Naive thymus-derived CD4-positive, alpha-beta T cell (primary cell): ENCODE results near the gene SIK3. TPM values are rescaled to one million over a fixed set of nuclear protein-coding genes. Genes with fewer than 3 reads are reported as not detected.
"Not testable (repeated sequence)": the region's sequence is repeated elsewhere in the genome, so short reads cannot be mapped to it uniquely, and the experiment has no call there.

Experiments used
- ATAC-seq: fragments of 150-1000 bp; cut with Tn5 transposase; 2 replicates; pipeline ENCODE4 v1.10.0; 2021; ENCODE audit warnings: mild to moderate bottlenecking, moderate library complexity
- CTCF ChIA-PET: fragments of 350-600 bp; sonication (Branson Sonifier 250); formaldehyde crosslinking; loops from one replicate; lab custom pipeline; 2021; ENCODE audit warnings: antibody characterized with exemption; lab: Charles Lee
- POLR2A ChIA-PET: fragments of 350-600 bp; sonication (Branson Sonifier 250); formaldehyde crosslinking; loops from one replicate; lab custom pipeline; 2021; ENCODE audit warnings: antibody characterized with exemption, inconsistent platforms; lab: Charles Lee
- DNase-seq, 9 donors: peaks; one replicate each; pipeline versions ENCODE4 v3.0.0 to v3.0.0-alpha.2; 2020 to 2022; ENCODE audit warnings: mixed read lengths in 1 of 9
- H3K27ac ChIP-seq: one replicate; pipeline ENCODE4 v1.7.0; 2013; ENCODE audit warnings: mild to moderate bottlenecking, low read depth, low read length, moderate library complexity
- H3K27me3 ChIP-seq, 2 donors: one replicate each; pipeline ENCODE4 v1.7.0; 2013; ENCODE audit warnings: low read length in 2 of 2, mild to moderate bottlenecking in 2 of 2, moderate library complexity in 2 of 2; ENCODE audit not compliant: control insufficient read depth in 2 of 2, insufficient read depth in 2 of 2
- H3K36me3 ChIP-seq, 3 experiments: 1 replicate in 2 of 3; 2 replicates in 1 of 3; pipeline ENCODE4 v1.7.0; 2013; ENCODE audit warnings: low read length in 3 of 3, mild to moderate bottlenecking in 3 of 3, moderate library complexity in 1 of 3; ENCODE audit not compliant: insufficient read depth in 3 of 3, control insufficient read depth in 2 of 3
- H3K4me1 ChIP-seq, 2 donors: one replicate each; pipeline ENCODE4 v1.7.0; 2013; ENCODE audit warnings: low read length in 2 of 2, mild to moderate bottlenecking in 2 of 2, moderate library complexity in 1 of 2; ENCODE audit not compliant: control insufficient read depth in 2 of 2, insufficient read depth in 2 of 2
- H3K4me3 ChIP-seq: 2 replicates; pipeline ENCODE4 v1.7.0; 2013; ENCODE audit warnings: mild to moderate bottlenecking, low read length
- H3K9me3 ChIP-seq, 3 experiments: 1 replicate in 2 of 3; 2 replicates in 1 of 3; pipeline ENCODE4 v1.7.0; 2013; ENCODE audit warnings: low read length in 3 of 3; ENCODE audit not compliant: control insufficient read depth in 2 of 3
- H3K27ac Mint-ChIP-seq, 9 donors: one replicate each; pipeline ENCODE4 v1.8.0; 2020 to 2022; ENCODE audit warnings: mixed read lengths in 9 of 9, mild to moderate bottlenecking in 8 of 9, moderate library complexity in 5 of 9, inconsistent platforms in 2 of 9
- H3K27me3 Mint-ChIP-seq, 5 donors: one replicate each; pipeline ENCODE4 v1.8.0; 2021 to 2022; ENCODE audit warnings: mixed read lengths in 5 of 5, mild to moderate bottlenecking in 1 of 5
- H3K36me3 Mint-ChIP-seq, 5 donors: one replicate each; pipeline ENCODE4 v1.8.0; 2020 to 2022; ENCODE audit warnings: mixed read lengths in 5 of 5, mild to moderate bottlenecking in 3 of 5, inconsistent platforms in 1 of 5
- H3K4me1 Mint-ChIP-seq, 7 donors: one replicate each; pipeline ENCODE4 v1.8.0; 2020 to 2022; ENCODE audit warnings: mixed read lengths in 7 of 7, mild to moderate bottlenecking in 3 of 7, inconsistent platforms in 1 of 7
- H3K4me3 Mint-ChIP-seq, 10 donors: one replicate each; pipeline ENCODE4 v1.8.0; 2020 to 2022; ENCODE audit warnings: mild to moderate bottlenecking in 10 of 10, mixed read lengths in 10 of 10, moderate library complexity in 6 of 10, inconsistent platforms in 2 of 10
- H3K9me3 Mint-ChIP-seq, 11 donors: one replicate each; pipeline ENCODE4 v1.8.0; 2020 to 2022; ENCODE audit warnings: mixed read lengths in 11 of 11, mild to moderate bottlenecking in 4 of 11, inconsistent platforms in 1 of 11, moderate library complexity in 1 of 11
- intact Hi-C, 2 donors: fragments of 100-400 bp; cut with micrococcal nuclease; formaldehyde crosslinking; loops; one replicate each; pipeline ENCODE4 v1.15.1; 2023
- polyA plus RNA-seq, 2 donors: library from polyadenylated mRNA; unstranded; fragments of 300-500 nt; fragmentation: Illumina TruSeq; gene quantifications; one replicate each; pipeline ENCODE4 v1.2.3, GENCODE V29; 2021
- total RNA-seq, 6 experiments: library from RNA in 5 of 6; stranded (reverse) in 5 of 6; gene quantifications; 1 replicate in 5 of 6; 2 replicates in 1 of 6; pipeline ENCODE4 v1.2.3 and lab custom pipeline; 2021 to 2026

SIK3 gene
- total and polyA plus RNA-seq, 7 experiments from 2014 or later, result 13.3 to 85.2 (median 64.4) TPM

DNA sequence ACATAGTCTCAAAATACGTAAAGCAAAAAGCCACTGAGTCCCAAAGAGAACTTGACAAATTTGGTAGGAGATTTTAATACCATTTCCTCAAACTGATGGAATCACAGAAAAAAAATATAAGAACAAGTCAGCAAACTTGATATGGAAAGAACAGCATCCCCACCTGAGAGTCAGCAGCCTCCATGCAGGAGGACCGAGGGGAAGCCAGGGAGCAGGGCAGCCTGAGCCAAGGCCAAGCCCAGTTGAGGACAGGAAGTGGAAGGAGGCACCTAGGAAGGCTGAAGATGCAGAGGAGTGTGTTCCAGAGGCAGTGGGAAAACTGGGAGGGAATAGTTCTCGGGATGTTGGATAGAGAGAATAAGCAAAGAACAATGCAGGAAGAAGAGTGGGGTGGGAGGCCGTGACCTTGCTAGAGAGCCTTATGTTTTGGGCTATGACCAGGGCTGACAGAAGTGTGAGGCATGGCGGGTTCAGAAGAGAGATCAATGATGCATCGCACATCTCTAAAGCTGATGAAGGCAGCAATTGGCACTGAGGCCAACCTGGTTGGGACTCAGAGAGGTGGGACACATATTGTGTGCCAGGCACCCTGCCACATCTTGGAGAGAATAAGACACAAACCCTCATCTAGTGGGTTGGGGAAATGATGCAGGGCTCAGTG is 290.5 kb downstream of the SIK3 start:
- DNase-seq, result no peak

DNA sequence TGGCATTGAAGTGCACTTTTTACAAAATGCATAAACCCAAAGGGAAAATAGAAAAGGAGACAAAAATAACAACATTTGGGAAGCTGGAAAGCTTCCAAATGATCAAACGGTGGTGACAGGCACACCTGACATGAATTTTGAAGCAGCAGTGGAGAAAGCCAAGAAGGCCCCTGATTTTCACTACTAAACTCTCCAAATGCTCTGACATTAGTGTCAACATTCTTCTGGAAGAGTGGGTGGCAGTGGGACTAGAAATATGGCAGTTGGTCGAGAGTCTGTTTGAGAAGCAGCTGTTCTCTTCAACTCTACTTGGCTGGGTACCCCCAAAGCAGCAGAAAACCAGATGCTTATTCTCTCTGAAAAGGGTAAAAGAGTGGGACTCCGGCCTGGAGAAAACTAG is 294.2 kb downstream of the SIK3 start:
- no peaks in the 10 kb centered on the region for H3K4me1 Mint-ChIP-seq
- intact Hi-C loops, result no loop called here
- peak overlapping the region in 1 of 9 donors; percentile 45 for H3K27ac Mint-ChIP-seq
- H3K27ac ChIP-seq, result no peak overlapping the region
- no peak overlapping the region for H3K4me3 ChIP-seq
- no peaks in the 10 kb centered on the region for H3K36me3 Mint-ChIP-seq
- DNase-seq (no peak), ATAC-seq (no peak)
- H3K27me3 ChIP-seq, result no peaks in the 10 kb centered on the region
- H3K36me3 ChIP-seq, result no peaks in the 10 kb centered on the region
- no peaks in the 10 kb centered on the region for H3K9me3 ChIP-seq
- no peaks in the 10 kb centered on the region for H3K4me1 ChIP-seq
- H3K27me3 Mint-ChIP-seq, result peaks cover 0 to 32% (median 5%) of the 10 kb centered on the region in 5 donors
- no peak overlapping the region for H3K4me3 Mint-ChIP-seq
- ChIA-PET POLR2A (no interaction called here), CTCF (no interaction called here)
- no peaks in the 10 kb centered on the region for H3K9me3 Mint-ChIP-seq

More for the DNA sequence above, 290.5 kb downstream of the SIK3 start:
- intact Hi-C loops, result no loop called here
- H3K4me1 ChIP-seq, result no peaks in the 10 kb centered on the region
- Mint-ChIP-seq H3K4me1 (no peaks in the 10 kb centered on the region), H3K36me3 (no peaks in the 10 kb centered on the region), H3K27me3 (peaks cover 0 to 18% (median 0%) of the 10 kb centered on the region in 5 donors), H3K27ac (peak overlapping the region in 1 of 9 donors; percentile 49), H3K9me3 (no peaks in the 10 kb centered on the region), H3K4me3 (no peak overlapping the region)
- no peak overlapping the region for H3K27ac ChIP-seq
- POLR2A ChIA-PET, result no interaction called here
- no peaks in the 10 kb centered on the region for H3K27me3 ChIP-seq
- H3K9me3 ChIP-seq, result no peaks in the 10 kb centered on the region
- CTCF ChIA-PET, result no interaction called here
- ATAC-seq, result no peak
- no peak overlapping the region for H3K4me3 ChIP-seq
- H3K36me3 ChIP-seq, result no peaks in the 10 kb centered on the region

- DNase-seq, H3K36me3 ChIP-seq, H3K4me3 ChIP-seq, ATAC-seq, H3K27ac Mint-ChIP-seq, POLR2A ChIA-PET, H3K4me3 Mint-ChIP-seq, H3K36me3 Mint-ChIP-seq, H3K9me3 ChIP-seq, H3K9me3 Mint-ChIP-seq, H3K4me1 Mint-ChIP-seq, intact Hi-C loops, H3K27ac ChIP-seq, H3K27me3 ChIP-seq, H3K4me1 ChIP-seq: not testable (repeated sequence)
- CTCF ChIA-PET, result interaction anchor here (0.8 kb wide), 1 partner anchor 10 kb away, joined by 3 read pairs; the partner anchor contains the start of gene APOA5
- peaks cover 0 to 36% (median 5%) of the 10 kb centered on the region in 5 donors for H3K27me3 Mint-ChIP-seq
Measured at GRCh38 chr11:116801662-116802061, 296.6 kb downstream of the SIK3 start.

DNA sequence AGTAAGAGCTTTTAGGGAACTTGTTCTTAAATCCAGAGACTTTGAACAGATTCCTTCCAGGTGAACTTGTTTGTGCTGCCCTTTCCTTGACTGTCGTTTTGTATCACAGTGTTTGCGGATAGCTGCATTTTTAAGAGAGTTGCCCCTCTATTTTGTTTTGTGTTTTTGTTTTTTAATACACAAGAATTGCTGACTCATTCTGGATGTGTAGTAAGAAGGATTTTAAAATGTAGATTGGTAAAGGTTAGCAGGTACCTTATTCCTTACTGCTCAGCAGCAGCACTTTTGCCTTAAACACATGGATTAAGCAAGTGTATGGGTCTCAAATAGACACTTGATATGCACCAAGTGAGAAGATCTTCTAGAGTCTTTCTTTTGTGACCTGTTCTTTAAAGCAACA is 297.6 kb downstream of the SIK3 start:
- H3K27ac Mint-ChIP-seq, result peak overlapping the region in 1 of 9 donors; percentile 29

GRCh38 chr11:116798368-116798767 is 299.9 kb downstream of the SIK3 start:
- Histone ChIP-seq H3K36me3 (no peaks in the 10 kb centered on the region), H3K27me3 (no peaks in the 10 kb centered on the region), H3K9me3 (no peaks in the 10 kb centered on the region), H3K4me1 (no peaks in the 10 kb centered on the region), H3K27ac (no peak overlapping the region), H3K4me3 (no peak overlapping the region)
- Mint-ChIP-seq H3K4me1 (no peaks in the 10 kb centered on the region), H3K36me3 (no peaks in the 10 kb centered on the region), H3K27me3 (peaks cover 0 to 31% (median 5%) of the 10 kb centered on the region in 5 donors), H3K9me3 (no peaks in the 10 kb centered on the region), H3K27ac (peak overlapping the region in 1 of 9 donors; percentile 37), H3K4me3 (no peak overlapping the region)
- ATAC-seq (no peak), DNase-seq (no peak)
- CTCF ChIA-PET, result interaction anchor here (1.8 kb wide), 1 partner anchor 308 kb away, joined by 4 read pairs; no protein-coding TSS in a partner anchor
- POLR2A ChIA-PET, result no interaction called here
- intact Hi-C loops, result no loop called here

More for the DNA sequence above, 297.6 kb downstream of the SIK3 start:
- Histone ChIP-seq H3K27me3 (no peaks in the 10 kb centered on the region), H3K27ac (no peak overlapping the region), H3K4me3 (no peak overlapping the region), H3K36me3 (no peaks in the 10 kb centered on the region), H3K4me1 (no peaks in the 10 kb centered on the region), H3K9me3 (no peaks in the 10 kb centered on the region)
- H3K36me3 Mint-ChIP-seq, result no peaks in the 10 kb centered on the region
- ChIA-PET POLR2A (no interaction called here), CTCF (interaction anchor here (0.9 kb wide), 1 partner anchor 10 kb away, joined by 5 read pairs; the partner anchor contains the start of gene APOA5)
- no peak overlapping the region for H3K4me3 Mint-ChIP-seq
- DNase-seq, result no peak
- intact Hi-C loops, result no loop called here
- ATAC-seq, result no peak
- no peaks in the 10 kb centered on the region for H3K4me1 Mint-ChIP-seq
- peaks cover 0 to 36% (median 5%) of the 10 kb centered on the region in 5 donors for H3K27me3 Mint-ChIP-seq
- H3K9me3 Mint-ChIP-seq, result no peaks in the 10 kb centered on the region

DNA sequence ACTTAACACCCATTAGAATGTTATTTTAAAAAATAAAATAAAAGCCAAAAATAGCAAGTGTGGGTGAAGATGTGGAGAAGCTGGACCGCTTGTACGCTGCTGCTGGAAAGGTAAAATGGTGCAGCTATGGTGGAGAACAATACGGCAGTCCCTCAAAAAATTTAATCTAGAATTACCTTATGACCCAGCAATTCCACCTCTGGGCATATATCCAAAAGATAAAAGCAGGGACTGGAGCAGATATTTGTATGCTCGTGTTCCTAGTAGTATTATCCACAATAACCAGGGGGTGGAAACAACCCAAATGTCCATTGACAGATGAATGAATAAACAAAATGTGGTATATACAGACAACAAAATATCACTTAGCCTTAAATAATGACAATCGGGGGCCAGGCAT is 300.4 kb downstream of the SIK3 start:
- DNase-seq (no peak), ATAC-seq (no peak)
- POLR2A ChIA-PET, result no interaction called here
- Mint-ChIP-seq H3K9me3 (no peaks in the 10 kb centered on the region), H3K27ac (no peak overlapping the region), H3K4me1 (peaks cover 0 to 5% (median 4%) of the 10 kb centered on the region in 7 donors), H3K36me3 (no peaks in the 10 kb centered on the region), H3K4me3 (no peak overlapping the region), H3K27me3 (peaks cover 0 to 30% (median 3%) of the 10 kb centered on the region in 5 donors)
- Histone ChIP-seq H3K4me3 (no peak overlapping the region), H3K36me3 (no peaks in the 10 kb centered on the region), H3K27me3 (no peaks in the 10 kb centered on the region), H3K4me1 (no peaks in the 10 kb centered on the region), H3K9me3 (no peaks in the 10 kb centered on the region), H3K27ac (no peak overlapping the region)
- intact Hi-C loops, result no loop called here
- CTCF ChIA-PET, result interaction anchor here (1.8 kb wide), 1 partner anchor 308 kb away, joined by 4 read pairs; no protein-coding TSS in a partner anchor
